Coronary artery (tissue), 2 donors: ENCODE data around the gene SLC28A1.
A peak's percentile ranks its signal among the peaks of the same experiment; 100 is the strongest.
"Not testable (repeated sequence)": the region's sequence is repeated elsewhere in the genome, so short reads cannot be mapped to it uniquely, and the experiment has no call there.

Experiments used
- DNase-seq: peaks from one replicate; pipeline ENCODE4 v3.0.0-alpha.2; 2017; ENCODE audit warnings: low spot score
- H3K27ac ChIP-seq, 2 donors: fragments of 200-600 bp; sonication (generic); one replicate each; pipeline ENCODE4 v1.5.1; 2016 to 2019
- H3K4me3 ChIP-seq: fragments of 200-600 bp; sonication (generic); 2 replicates; pipeline ENCODE4 v1.5.1; 2016; ENCODE audit warnings: mild to moderate bottlenecking, moderate library complexity
- CTCF ChIP-seq: fragments of 200-600 bp; sonication (generic); IDR thresholded peaks from one replicate; pipeline ENCODE4 v1.5.1; 2019; ENCODE audit warnings: antibody characterized with exemption

Gene SLC28A1

DNA sequence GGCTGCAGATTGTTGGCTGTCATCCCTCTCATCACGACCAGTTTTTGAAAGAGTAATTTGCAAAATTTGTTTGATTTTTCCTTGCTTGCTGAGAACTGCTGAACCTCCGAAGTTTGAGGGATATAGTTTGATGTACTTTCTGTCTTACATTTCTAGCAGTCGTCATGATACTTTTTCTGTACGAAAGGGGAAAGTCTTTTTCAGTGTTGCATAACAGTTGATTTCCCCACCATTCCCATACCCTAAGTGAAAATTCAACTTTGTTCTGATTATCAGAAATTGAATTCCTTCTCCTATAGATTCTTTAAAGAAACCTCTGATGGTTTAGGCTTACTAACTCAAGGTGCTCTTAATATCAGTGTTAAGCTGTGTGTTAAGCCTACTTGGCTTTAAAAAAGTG is 98.8 kb downstream of the SLC28A1 start:
- DNase-seq: no peak
- no peak overlapping the region for H3K27ac ChIP-seq
- no peak for TF ChIP-seq CTCF
- H3K4me3 ChIP-seq: peak overlapping the region; percentile 85

- Histone ChIP-seq H3K4me3 (peak overlapping the region; percentile 85), H3K27ac (no peak overlapping the region)
- no peak for TF ChIP-seq CTCF
- no peak for DNase-seq
Observed at GRCh38 chr15:84983711-84984110, 99.2 kb downstream of the SLC28A1 start.

DNA sequence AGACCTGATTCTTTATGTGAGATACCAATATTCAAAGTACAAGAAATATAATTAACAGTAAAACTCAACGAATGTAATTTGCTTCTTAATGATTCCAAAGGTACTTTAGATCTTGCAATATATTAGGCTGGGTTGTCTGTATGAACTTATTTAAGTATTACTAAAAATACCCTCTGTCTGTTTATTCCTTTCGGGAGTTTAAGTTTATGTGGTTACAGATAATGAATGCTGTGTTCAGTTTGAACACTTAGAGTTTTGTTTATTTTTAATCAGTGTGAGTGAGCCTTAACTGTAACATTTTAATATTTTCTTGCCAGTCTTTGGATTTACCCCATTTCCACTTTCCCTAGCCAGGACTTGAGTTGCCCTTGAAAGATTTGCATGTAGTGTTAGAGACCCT is 100.7 kb downstream of the SLC28A1 start:
- no peak for TF ChIP-seq CTCF
- DNase-seq: no peak
- H3K4me3 ChIP-seq: no peak overlapping the region
- H3K27ac ChIP-seq: no peak overlapping the region

DNA sequence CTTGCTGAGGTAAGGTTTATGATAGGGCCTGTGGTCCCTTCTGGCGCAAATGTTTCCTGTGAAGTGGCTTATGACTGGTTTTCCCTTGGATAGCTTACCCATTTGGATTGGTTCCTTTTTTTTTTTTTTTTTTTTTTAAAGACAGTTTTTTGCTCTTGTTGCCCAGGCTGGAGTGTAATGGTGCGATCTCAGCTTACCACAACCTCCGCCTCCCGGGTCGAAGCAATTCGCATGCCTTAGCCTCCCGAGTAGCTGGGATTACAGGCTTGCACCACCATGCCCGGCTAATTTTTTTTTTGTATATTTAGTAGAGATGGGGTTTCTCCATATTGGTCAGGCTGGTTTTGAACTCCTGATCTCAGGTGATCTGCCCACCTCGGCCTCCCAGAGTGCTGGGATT is 102.9 kb downstream of the SLC28A1 start:
- not testable (repeated sequence) for DNase-seq, H3K4me3 ChIP-seq, H3K27ac ChIP-seq

GRCh38 chr15:84987949-84988624 is 103.6 kb downstream of the SLC28A1 start:
- no peak for TF ChIP-seq CTCF
- no peak for DNase-seq
- no peak overlapping the region for H3K4me3 ChIP-seq
- no peak overlapping the region for H3K27ac ChIP-seq

DNA sequence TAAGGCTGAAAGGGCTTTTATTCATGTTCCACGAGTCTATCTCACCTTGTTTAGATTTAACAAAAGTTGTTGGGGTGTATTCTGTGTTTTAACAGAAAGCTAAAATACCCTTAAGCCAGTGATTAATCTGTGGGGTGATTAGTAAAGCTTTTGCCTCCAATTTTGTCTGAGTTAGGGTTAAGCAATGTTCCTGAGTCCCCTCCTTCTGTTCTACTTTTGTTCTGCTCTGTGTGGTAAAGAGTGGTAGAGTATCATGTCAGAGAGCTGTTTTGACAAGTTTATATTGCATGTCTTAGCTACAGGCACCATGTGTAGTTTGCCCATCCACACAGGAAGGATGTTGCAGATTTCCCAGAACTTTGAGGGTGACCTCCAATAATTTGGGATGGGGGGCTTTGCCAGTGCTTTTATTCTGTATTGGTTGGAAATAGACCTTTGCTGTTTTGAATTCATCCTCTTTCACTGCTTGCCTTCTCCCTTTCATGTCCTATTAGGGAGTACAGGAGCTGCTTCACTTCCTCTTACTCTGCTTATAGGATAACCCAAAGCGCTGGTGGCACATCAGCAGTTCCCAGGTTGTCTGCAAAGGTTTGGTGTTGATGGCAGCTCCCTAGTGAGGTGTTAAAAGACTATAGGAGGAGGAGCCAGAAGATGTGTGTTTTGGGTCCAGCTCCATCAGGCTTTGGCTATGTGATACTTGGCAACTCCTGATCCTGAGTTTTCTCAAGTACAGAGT is 104.6 kb downstream of the SLC28A1 start:
- Histone ChIP-seq H3K4me3 (no peak overlapping the region), H3K27ac (no peak overlapping the region)
- DNase-seq: no peak
- TF ChIP-seq CTCF: no peak

DNA sequence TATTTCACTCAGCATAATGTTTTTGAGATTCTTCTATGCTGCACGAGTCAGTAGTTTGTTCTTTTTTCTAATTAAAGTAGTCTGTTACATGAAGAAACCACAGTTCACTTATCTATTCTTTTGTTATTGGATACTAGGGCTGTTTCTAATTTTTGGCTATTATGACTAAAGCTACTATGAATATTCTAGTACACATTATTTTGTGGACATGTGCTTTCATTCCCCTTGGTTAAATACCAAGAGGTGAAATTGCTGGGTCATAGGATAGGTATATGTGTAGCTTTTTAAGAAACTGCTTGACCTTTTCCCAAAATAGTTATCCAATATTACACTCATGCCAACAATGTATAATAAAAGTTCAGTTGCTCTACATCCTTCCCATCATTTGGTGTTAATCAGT is 106.0 kb downstream of the SLC28A1 start:
- H3K4me3 ChIP-seq: no peak overlapping the region
- H3K27ac ChIP-seq: no peak overlapping the region
- no peak for DNase-seq
- no peak for TF ChIP-seq CTCF
